Adrenal gland (tissue), 5 donors: Measurements from ENCODE around the gene PTPN1.

Source experiments
- CTCF ChIP-seq, 6 experiments: fragments of 450-650 bp in 4 of 6; fragments of 200-600 bp in 2 of 6; sonication (generic) in 1 of 6; IDR thresholded peaks; 1 replicate in 5 of 6; 2 replicates in 1 of 6; pipeline versions ENCODE4 v1.5.1 to v1.8.0; 2016 to 2021; ENCODE audit warnings: antibody characterized with exemption in 6 of 6, mild to moderate bottlenecking in 2 of 6, moderate library complexity in 1 of 6
- POLR2A ChIP-seq, 2 donors: fragments of 450-650 bp; IDR thresholded peaks; one replicate each; pipeline ENCODE4 v1.6.1; 2017; ENCODE audit warnings: antibody characterized with exemption in 2 of 2, mild to moderate bottlenecking in 2 of 2, moderate library complexity in 1 of 2
- donor health status: DM: no; HTN: no; CAD: no.

- TF ChIP-seq CTCF (IDR thresholded peaks at IDR 0.05) (no peak), POLR2A (IDR thresholded peaks at IDR 0.05) (no peak)
These were observed 81.2 kb downstream of the PTPN1 start for GRCh38 chr20:50591233-50591852.
